Measurements from ENCODE around the gene KLHL3. TPM values are rescaled to one million over a fixed set of nuclear protein-coding genes. Genes with fewer than 3 reads are reported as not detected.
A peak's percentile ranks its signal among the peaks of the same experiment; 100 is the strongest.

KLHL3 gene
- polyA plus RNA-seq, 3 donors, result 13.7 to 27.5 (median 17.6) TPM

GRCh38 chr5:137689306-137689705 is 46.6 kb downstream of the KLHL3 start:
- no peak for DNase-seq (ENCODE audit: extremely low read depth in 1 of 11, low read depth in 9 of 11, low spot score in 4 of 11)

DNA sequence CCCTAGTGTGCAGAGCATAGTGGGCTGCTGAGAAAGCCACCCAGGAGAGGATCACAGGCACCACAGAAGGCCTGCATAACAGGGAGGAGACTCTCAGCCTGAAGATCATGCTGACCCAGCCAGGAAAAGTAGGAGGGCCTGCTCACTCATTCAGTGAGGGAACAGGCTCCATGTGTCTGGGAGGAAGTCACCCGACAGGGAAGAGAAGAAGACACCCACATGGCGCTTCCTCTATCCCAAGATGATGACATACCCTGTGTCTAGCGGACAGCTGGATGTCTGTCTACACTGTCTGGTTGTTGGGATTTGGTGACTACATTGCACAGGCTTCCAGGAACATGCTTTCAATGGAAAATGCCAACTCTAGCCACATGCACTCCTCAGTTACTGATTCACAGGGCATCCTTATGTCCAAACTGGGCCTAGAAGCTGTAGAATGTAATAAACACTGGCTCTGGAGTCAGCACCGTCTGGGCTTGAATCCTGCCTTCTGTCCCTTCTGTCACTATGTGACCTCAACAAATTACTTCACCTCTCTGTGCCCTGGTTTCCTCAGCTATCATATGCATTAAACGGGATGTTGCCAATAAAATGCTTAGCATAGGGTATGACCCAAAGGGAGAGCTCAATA is 47.6 kb downstream of the KLHL3 start:
- no peak for DNase-seq (ENCODE audit: extremely low read depth in 1 of 11, low read depth in 9 of 11, low spot score in 4 of 11)

GRCh38 chr5:137684761-137685160 is 51.1 kb downstream of the KLHL3 start:
- no peak for DNase-seq (ENCODE audit: extremely low read depth in 1 of 11, low read depth in 9 of 11, low spot score in 4 of 11)

- no peak for DNase-seq (ENCODE audit: extremely low read depth in 1 of 11, low read depth in 9 of 11, low spot score in 4 of 11)
Observed at GRCh38 chr5:137681191-137681590, 54.7 kb downstream of the KLHL3 start.

GRCh38 chr5:137679910-137680309 is 56.0 kb downstream of the KLHL3 start:
- DNase-seq (ENCODE audit: extremely low read depth in 1 of 11, low read depth in 9 of 11, low spot score in 4 of 11), result no peak

DNA sequence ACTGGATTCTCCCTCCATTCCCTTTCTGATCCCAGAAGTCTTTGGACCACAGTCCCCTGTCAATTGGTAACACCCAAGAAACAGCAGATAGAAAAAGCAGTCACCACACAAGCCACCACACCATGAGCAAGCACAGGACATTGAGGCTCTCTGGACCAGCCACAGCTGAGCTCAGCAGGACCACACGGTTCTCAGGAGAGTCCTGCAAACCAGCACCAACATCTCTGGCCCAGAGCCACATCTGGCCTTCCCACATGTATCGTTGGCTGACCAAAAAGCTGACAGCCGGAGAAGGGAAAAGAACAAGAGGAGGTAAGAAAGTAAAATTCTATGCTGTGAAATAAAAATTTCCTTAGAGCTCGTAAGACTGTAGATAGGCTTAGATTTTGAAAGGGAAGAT is 56.7 kb downstream of the KLHL3 start:
- no peak for DNase-seq (ENCODE audit: extremely low read depth in 1 of 11, low read depth in 9 of 11, low spot score in 4 of 11)

GRCh38 chr5:137672881-137673280 is 63.0 kb downstream of the KLHL3 start:
- no peak for DNase-seq (ENCODE audit: extremely low read depth in 1 of 11, low read depth in 9 of 11, low spot score in 4 of 11)

- no peak for DNase-seq (ENCODE audit: extremely low read depth in 1 of 11, low read depth in 9 of 11, low spot score in 4 of 11)
Observed at GRCh38 chr5:137672001-137672400, 63.9 kb downstream of the KLHL3 start.

DNA sequence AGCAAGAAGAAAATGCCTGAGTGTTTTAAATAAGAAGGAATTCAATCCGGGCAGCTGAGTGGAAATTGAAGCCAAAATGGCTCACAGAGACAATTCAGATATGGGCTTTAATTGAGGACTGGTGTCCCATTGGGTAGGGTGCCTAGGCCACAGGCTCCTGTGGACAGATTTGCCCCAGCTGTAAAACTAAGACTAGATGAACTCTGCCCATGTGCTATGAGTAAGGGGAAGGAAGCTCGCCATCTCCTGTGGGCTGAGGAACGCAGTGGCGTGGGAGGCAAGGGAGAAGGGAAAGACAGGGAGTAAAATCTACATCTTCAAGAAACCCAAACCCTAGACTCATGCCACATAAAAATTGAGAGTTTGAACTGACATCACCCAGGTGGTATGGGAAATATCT is 66.1 kb downstream of the KLHL3 start:
- no peak for DNase-seq (ENCODE audit: extremely low read depth in 1 of 11, low read depth in 9 of 11, low spot score in 4 of 11)

DNA sequence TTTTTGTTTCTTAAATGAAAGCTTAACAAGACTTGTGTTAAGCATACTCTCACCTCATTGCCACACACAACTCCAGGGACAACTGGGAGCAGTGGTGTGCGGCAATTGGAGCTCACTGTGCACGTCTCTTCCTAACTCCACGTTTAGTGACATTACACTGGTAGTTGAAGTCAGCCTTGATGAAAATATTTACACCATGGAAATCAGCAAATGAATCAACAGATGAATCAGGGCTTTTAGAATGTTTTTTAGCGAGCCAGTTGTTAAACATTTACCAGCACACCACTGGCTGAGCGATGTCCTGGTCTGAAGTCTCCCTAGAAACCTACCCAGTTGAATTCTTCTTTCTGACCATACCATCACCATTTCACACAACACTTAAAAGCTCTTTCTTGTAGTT is 67.3 kb downstream of the KLHL3 start:
- no peak for DNase-seq (ENCODE audit: extremely low read depth in 1 of 11, low read depth in 9 of 11, low spot score in 4 of 11)

DNA sequence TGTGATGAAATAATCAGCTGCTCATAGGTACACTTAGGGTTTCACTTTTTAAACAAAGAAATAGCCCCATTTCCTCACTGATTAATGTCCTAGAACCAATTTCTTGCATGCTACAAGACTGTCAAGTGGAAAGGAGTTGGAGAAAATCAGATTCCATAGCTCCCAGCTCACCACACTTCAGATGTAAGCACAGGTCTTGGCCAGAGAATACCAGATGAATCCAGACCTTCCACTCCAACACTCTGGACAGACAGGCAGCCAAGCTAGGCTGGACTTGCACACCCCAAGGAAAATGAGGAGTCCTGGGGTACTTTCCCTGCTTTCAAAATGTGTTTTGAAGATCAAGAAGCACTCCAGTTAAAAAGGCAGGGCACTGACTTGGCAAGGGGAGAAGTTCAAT is 68.5 kb downstream of the KLHL3 start:
- DNase-seq (ENCODE audit: extremely low read depth in 1 of 11, low read depth in 9 of 11, low spot score in 4 of 11), result no peak

GRCh38 chr5:137666901-137667300 is 69.0 kb downstream of the KLHL3 start:
- no peak for DNase-seq (ENCODE audit: extremely low read depth in 1 of 11, low read depth in 9 of 11, low spot score in 4 of 11)

GRCh38 chr5:137666461-137666850 is 69.4 kb downstream of the KLHL3 start:
- no peak for DNase-seq (ENCODE audit: extremely low read depth in 1 of 11, low read depth in 9 of 11, low spot score in 4 of 11)

GRCh38 chr5:137665678-137666460 is 70.0 kb downstream of the KLHL3 start:
- no peak for DNase-seq (ENCODE audit: extremely low read depth in 1 of 11, low read depth in 9 of 11, low spot score in 4 of 11)

- peak; percentile 52 to 83 (median 67) for DNase-seq (ENCODE audit: extremely low read depth in 1 of 11, low read depth in 9 of 11, low spot score in 4 of 11)
Observed at GRCh38 chr5:137660349-137660817, 75.5 kb downstream of the KLHL3 start.

- no peak for DNase-seq (ENCODE audit: extremely low read depth in 1 of 11, low read depth in 9 of 11, low spot score in 4 of 11)
Observed at GRCh38 chr5:137659209-137659608, 76.7 kb downstream of the KLHL3 start.

DNA sequence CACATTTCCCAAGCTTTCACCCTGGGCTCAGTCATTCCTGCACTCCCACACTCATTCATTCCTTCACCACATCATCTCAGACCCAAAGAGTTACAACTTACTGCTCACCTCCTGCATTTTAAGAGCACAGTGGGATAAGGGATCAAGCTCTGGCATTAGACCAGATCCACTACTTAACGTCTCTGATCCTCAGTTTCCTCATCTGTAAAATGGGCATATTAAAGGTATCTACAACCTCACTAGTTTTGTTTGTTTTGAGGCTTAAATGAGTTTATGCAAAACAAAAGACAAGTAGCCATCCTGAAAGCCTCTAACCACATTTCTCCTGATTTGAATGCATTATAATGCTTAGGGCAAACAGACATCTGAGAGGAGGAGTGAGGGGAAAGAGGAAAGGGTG is 77.6 kb downstream of the KLHL3 start:
- no peak for DNase-seq (ENCODE audit: extremely low read depth in 1 of 11, low read depth in 9 of 11, low spot score in 4 of 11)

DNA sequence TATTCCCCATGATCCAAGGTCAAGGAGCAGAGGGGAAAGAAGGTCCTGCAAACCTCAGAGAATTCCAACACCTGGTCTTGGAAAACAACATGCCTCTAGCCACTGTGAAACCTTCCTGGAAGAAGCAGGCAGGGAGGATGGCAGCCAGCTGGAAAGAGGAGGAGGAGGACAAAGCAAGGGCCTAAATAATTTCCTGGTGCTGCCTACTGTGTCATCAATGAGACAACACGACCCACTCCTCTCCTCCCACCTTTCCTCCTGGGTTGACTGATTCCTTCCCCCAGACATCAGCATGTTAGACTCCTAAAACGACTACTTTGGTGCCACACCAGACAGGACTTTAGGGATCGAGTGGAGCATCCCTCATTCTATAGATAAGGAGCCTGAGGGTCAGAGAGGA is 78.8 kb downstream of the KLHL3 start:
- DNase-seq (ENCODE audit: extremely low read depth in 1 of 11, low read depth in 9 of 11, low spot score in 4 of 11), result no peak

- DNase-seq (ENCODE audit: extremely low read depth in 1 of 11, low read depth in 9 of 11, low spot score in 4 of 11), result no peak
Observed at GRCh38 chr5:137656558-137656957, 79.3 kb downstream of the KLHL3 start.

DNA sequence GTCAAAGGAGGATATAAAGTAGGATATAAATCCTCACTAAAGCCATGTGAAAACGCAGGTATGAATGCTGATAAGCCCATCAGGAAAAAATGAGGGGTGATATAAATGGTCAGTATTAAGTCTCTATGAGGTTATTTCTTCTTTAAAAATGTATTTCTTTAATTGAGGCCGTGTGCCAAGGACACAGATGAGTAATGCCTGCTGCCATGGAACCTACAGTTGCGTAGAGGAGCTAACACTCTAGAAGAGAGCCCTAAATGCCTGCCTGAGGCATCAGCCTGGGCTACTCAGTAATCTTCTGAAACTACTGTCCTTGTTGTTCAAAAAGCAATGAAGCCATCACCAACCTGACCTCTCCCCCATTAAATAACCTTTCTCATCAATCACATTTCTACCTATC is 84.9 kb downstream of the KLHL3 start:
- no peak for DNase-seq (ENCODE audit: extremely low read depth in 1 of 11, low read depth in 9 of 11, low spot score in 4 of 11)
